HEK293 (cell line): ENCODE measurements around the gene LDLRAD3.

ENCODE experiments used
- CTCF ChIA-PET: fragments of 350-600 bp; formaldehyde crosslinking; extraction: SDS; loops from one replicate; lab custom pipeline; 2021; ENCODE audit warnings: antibody characterized with exemption; lab: Yijun Ruan, JAX
- POLR2A ChIA-PET: fragments of 300-600 bp; formaldehyde crosslinking; extraction: SDS; loops from one replicate; lab custom pipeline; 2020; ENCODE audit warnings: antibody characterized with exemption, inconsistent platforms; lab: Yijun Ruan, JAX
- H3K27ac ChIP-seq: fragments of 200-500 bp; sonication (Bioruptor generic); 2 replicates; pipeline ENCODE4 v1.5.1; 2014; ENCODE audit warnings: low read depth, low read length, control low read depth, inconsistent platforms; ENCODE audit errors: extremely low read depth
- H3K36me3 ChIP-seq, 2 experiments: fragments of 200-500 bp in 1 of 2; sonication (Bioruptor generic) in 1 of 2; 1 replicate in 1 of 2; 2 replicates in 1 of 2; pipeline ENCODE4 v1.5.1; 2014 to 2017; ENCODE audit warnings: inconsistent platforms in 2 of 2, low read length in 2 of 2; ENCODE audit not compliant: control insufficient read depth in 2 of 2, insufficient read depth in 1 of 2
- H3K4me1 ChIP-seq: fragments of 200-500 bp; sonication (Bioruptor generic); 2 replicates; pipeline ENCODE4 v1.5.1; 2014; ENCODE audit warnings: mild to moderate bottlenecking, low read length, inconsistent platforms; ENCODE audit not compliant: control insufficient read depth, insufficient read depth
- H3K4me3 ChIP-seq: 2 replicates; pipeline ENCODE4 v1.5.1; 2011; ENCODE audit warnings: low read depth, mild to moderate bottlenecking, control low read depth, low read length, moderate library complexity
- H3K9me3 ChIP-seq: fragments of 200-500 bp; sonication (Bioruptor generic); 2 replicates; pipeline ENCODE4 v1.5.1; 2014; ENCODE audit warnings: low read depth, low read length, inconsistent platforms; ENCODE audit not compliant: control insufficient read depth, insufficient read depth
- BCL6B ChIP-seq: fragments of 450-650 bp; formaldehyde crosslinking; IDR thresholded peaks from 2 replicates; pipeline ENCODE4 v1.5.1; 2017; ENCODE audit warnings: missing biosample characterization, missing genetic modification characterization
- GLI2 ChIP-seq: fragments of 450-650 bp; formaldehyde crosslinking; IDR thresholded peaks from 2 replicates; pipeline ENCODE4; 2017; ENCODE audit warnings: missing biosample characterization, missing genetic modification characterization, low read depth, borderline replicate concordance
- GLI4 ChIP-seq: fragments of 450-650 bp; formaldehyde crosslinking; IDR thresholded peaks from 2 replicates; pipeline ENCODE4 v1.5.1; 2016; ENCODE audit warnings: missing biosample characterization, missing genetic modification characterization
- GLIS2 ChIP-seq: fragments of 450-650 bp; formaldehyde crosslinking; IDR thresholded peaks from 2 replicates; pipeline ENCODE4 v1.5.1; 2016; ENCODE audit warnings: missing biosample characterization, missing genetic modification characterization
- INSM2 ChIP-seq: fragments of 450-650 bp; formaldehyde crosslinking; IDR thresholded peaks from 2 replicates; pipeline ENCODE4 v1.5.1; 2016; ENCODE audit warnings: missing biosample characterization, missing genetic modification characterization
- OSR2 ChIP-seq: fragments of 450-650 bp; formaldehyde crosslinking; IDR thresholded peaks from 2 replicates; pipeline ENCODE4 v1.5.1; 2016; ENCODE audit warnings: missing biosample characterization, missing genetic modification characterization
- ZBTB48 ChIP-seq: fragments of 450-650 bp; formaldehyde crosslinking; IDR thresholded peaks from 2 replicates; pipeline ENCODE4 v1.5.1; 2016; ENCODE audit warnings: missing biosample characterization, missing genetic modification characterization
- ZEB2 ChIP-seq: fragments of 450-650 bp; formaldehyde crosslinking; IDR thresholded peaks from 2 replicates; pipeline ENCODE4 v1.5.1; 2016; ENCODE audit warnings: missing biosample characterization, missing genetic modification characterization
- ZNF19 ChIP-seq: fragments of 450-650 bp; formaldehyde crosslinking; IDR thresholded peaks from 2 replicates; pipeline ENCODE4; 2016; ENCODE audit warnings: missing biosample characterization, missing genetic modification characterization, low read depth
- ZNF280C ChIP-seq: fragments of 450-650 bp; formaldehyde crosslinking; IDR thresholded peaks from 2 replicates; pipeline ENCODE4 v1.5.1; 2016; ENCODE audit warnings: missing biosample characterization, missing genetic modification characterization
- ZNF433 ChIP-seq: fragments of 450-650 bp; formaldehyde crosslinking; IDR thresholded peaks from 2 replicates; pipeline ENCODE4 v1.5.1; 2016; ENCODE audit warnings: missing biosample characterization, missing genetic modification characterization, low read depth
- ZNF521 ChIP-seq: fragments of 450-650 bp; formaldehyde crosslinking; IDR thresholded peaks from 2 replicates; pipeline ENCODE4 v1.5.1; 2017; ENCODE audit warnings: missing biosample characterization, mild to moderate bottlenecking, missing genetic modification characterization
- ZNF560 ChIP-seq: fragments of 450-650 bp; formaldehyde crosslinking; IDR thresholded peaks from 2 replicates; pipeline ENCODE4 v1.5.1; 2017; ENCODE audit warnings: missing biosample characterization, missing genetic modification characterization, borderline replicate concordance
- ZNF670 ChIP-seq: fragments of 450-650 bp; formaldehyde crosslinking; IDR thresholded peaks from 2 replicates; pipeline ENCODE4 v1.5.1; 2016; ENCODE audit warnings: missing biosample characterization, missing genetic modification characterization, low read depth
- ZNF701 ChIP-seq: fragments of 450-650 bp; formaldehyde crosslinking; IDR thresholded peaks from 2 replicates; pipeline ENCODE4 v1.5.1; 2016; ENCODE audit warnings: missing biosample characterization, missing genetic modification characterization
- ZNF837 ChIP-seq: fragments of 450-650 bp; formaldehyde crosslinking; IDR thresholded peaks from 2 replicates; pipeline ENCODE4 v1.5.1; 2016; ENCODE audit warnings: missing biosample characterization, missing genetic modification characterization
- ZSCAN5A ChIP-seq: fragments of 450-650 bp; formaldehyde crosslinking; IDR thresholded peaks from 2 replicates; pipeline ENCODE4 v1.5.1; 2016; ENCODE audit warnings: missing biosample characterization, missing genetic modification characterization

LDLRAD3 gene

GRCh38 chr11:35964841-35965240 lies 21.0 kb downstream of the LDLRAD3 start:
- Histone ChIP-seq H3K9me3 (no peaks in the 10 kb centered on the region), H3K27ac (no peak overlapping the region), H3K4me1 (peaks cover 6% of the 10 kb centered on the region), H3K36me3 (no peaks in the 10 kb centered on the region), H3K4me3 (no peak overlapping the region)
- POLR2A ChIA-PET = no interaction called here
- TF ChIP-seq ZEB2 (tag by site-specific recombination) (no peak), GLIS2 (tag by site-specific recombination) (no peak), ZBTB48 (tag by site-specific recombination) (no peak), ZNF560 (tag by site-specific recombination) (no peak), ZNF521 (tag by site-specific recombination) (no peak), ZNF701 (tag by site-specific recombination) (no peak), GLI2 (no peak), GLI4 (no peak), OSR2 (no peak)
- CTCF ChIA-PET = interaction anchor here (0.6 kb wide), 1 partner anchor 62 kb away, joined by 4 read pairs; no protein-coding TSS in a partner anchor

GRCh38 chr11:35967042-35967441 lies 23.2 kb downstream of the LDLRAD3 start:
- no peak overlapping the region for H3K27ac ChIP-seq
- no peak overlapping the region for H3K4me3 ChIP-seq
- TF ChIP-seq ZSCAN5A (tag by site-specific recombination) = no peak
- no peak for TF ChIP-seq ZNF280C (tag by site-specific recombination)
- TF ChIP-seq ZEB2 (tag by site-specific recombination) = no peak
- TF ChIP-seq INSM2 = no peak
- TF ChIP-seq ZNF19 (tag by site-specific recombination) = no peak
- TF ChIP-seq, all 188 proteins: peak for 0
- CTCF ChIA-PET = interaction anchor here (0.7 kb wide), 1 partner anchor 129 kb away, joined by 3 read pairs; no protein-coding TSS in a partner anchor
- H3K4me1 ChIP-seq = peaks cover 6% of the 10 kb centered on the region
- POLR2A ChIA-PET = interaction anchor here (0.6 kb wide), 1 partner anchor 1957 kb away, joined by 4 read pairs; no protein-coding TSS in a partner anchor
- H3K36me3 ChIP-seq = no peaks in the 10 kb centered on the region
- no peaks in the 10 kb centered on the region for H3K9me3 ChIP-seq

- H3K9me3 ChIP-seq = no peaks in the 10 kb centered on the region
- peaks cover 6% of the 10 kb centered on the region for H3K4me1 ChIP-seq
- TF ChIP-seq ZNF433 (tag by site-specific recombination) (no peak), ZNF837 (tag by site-specific recombination) (no peak), BCL6B (tag by site-specific recombination) (no peak), ZNF670 (tag by site-specific recombination) (no peak)
- H3K27ac ChIP-seq = no peak overlapping the region
- no peaks in the 10 kb centered on the region for H3K36me3 ChIP-seq
- no peak overlapping the region for H3K4me3 ChIP-seq
- ChIA-PET POLR2A (no interaction called here), CTCF (interaction anchor here (0.5 to 1.0 kb wide), 5 partner anchors 24 to 1083 kb away, joined by 3 to 4 read pairs (median 3); no protein-coding TSS in a partner anchor)
Measured at GRCh38 chr11:35968386-35969088, 24.7 kb downstream of the LDLRAD3 start.
